ENCODE data around the gene TTC39B.
"Not testable (repeated sequence)": the region's sequence is repeated elsewhere in the genome, so short reads cannot be mapped to it uniquely, and the experiment has no call there.

The TTC39B gene
- total RNA-seq = 42.2 to 112 (median 79.7) reads per million in 9 experiments

- peaks cover 3% of the 10 kb centered on the region for H3K36me3 Mint-ChIP-seq (ENCODE audit: insufficient read depth)
- H3K27ac Mint-ChIP-seq = peak within 1 kb of the TSS; percentile 95 to 96
- DNase-seq = peak; percentile 70 to 72 (median 71)
- H3K4me3 Mint-ChIP-seq = peak within 1 kb of the TSS; percentile 98 to 99
- peaks cover 27 to 46% of the 10 kb centered on the region in 2 donors for H3K4me1 Mint-ChIP-seq (ENCODE audit: low read depth in 2 of 2)
- no peaks in the 10 kb centered on the region for H3K27me3 Mint-ChIP-seq
- H3K9me3 Mint-ChIP-seq = no peaks in the 10 kb centered on the region
- ATAC-seq (replicated peaks) = peak; percentile 87
Observed at GRCh38 chr9:15306757-15307522, at the start of gene TTC39B. TTC39B (minus strand) TSS chr9:15307216; CDS start chr9:15307125, 91 bp downstream.

- H3K9me3 Mint-ChIP-seq = no peaks in the 10 kb centered on the region
- no peak for DNase-seq
- H3K4me1 Mint-ChIP-seq (ENCODE audit: low read depth in 2 of 2) = peaks cover 3 to 4% of the 10 kb centered on the region in 2 donors
- H3K36me3 Mint-ChIP-seq (ENCODE audit: insufficient read depth) = no peaks in the 10 kb centered on the region
- H3K27me3 Mint-ChIP-seq = no peaks in the 10 kb centered on the region
- peak overlapping the region in 1 of 2 donors; percentile 32 for H3K27ac Mint-ChIP-seq
- no peak overlapping the region for H3K4me3 Mint-ChIP-seq
- ATAC-seq (replicated peaks) = no peak
Observed at GRCh38 chr9:15355669-15356068, 48.7 kb upstream of the TTC39B start.

GRCh38 chr9:15354713-15355112 is 47.7 kb upstream of the TTC39B start:
- ATAC-seq (replicated peaks) (no peak), DNase-seq (no peak)
- no peaks in the 10 kb centered on the region for H3K9me3 Mint-ChIP-seq
- H3K4me1 Mint-ChIP-seq (ENCODE audit: low read depth in 2 of 2) = peaks cover 3 to 4% of the 10 kb centered on the region in 2 donors
- H3K4me3 Mint-ChIP-seq = no peak overlapping the region
- no peaks in the 10 kb centered on the region for H3K27me3 Mint-ChIP-seq
- H3K36me3 Mint-ChIP-seq (ENCODE audit: insufficient read depth) = no peaks in the 10 kb centered on the region
- H3K27ac Mint-ChIP-seq = peak overlapping the region in 1 of 2 donors; percentile 50

GRCh38 chr9:15353892-15354291 is 46.9 kb upstream of the TTC39B start:
- Mint-ChIP-seq H3K36me3 (ENCODE audit: insufficient read depth) (no peaks in the 10 kb centered on the region), H3K9me3 (no peaks in the 10 kb centered on the region), H3K4me3 (no peak overlapping the region), H3K27ac (no peak overlapping the region), H3K27me3 (no peaks in the 10 kb centered on the region), H3K4me1 (ENCODE audit: low read depth in 2 of 2) (peaks cover 3 to 4% of the 10 kb centered on the region in 2 donors)
- DNase-seq (no peak), ATAC-seq (replicated peaks) (no peak)

- Mint-ChIP-seq H3K9me3 (no peaks in the 10 kb centered on the region), H3K27me3 (no peaks in the 10 kb centered on the region), H3K4me3 (no peak overlapping the region), H3K36me3 (ENCODE audit: insufficient read depth) (no peaks in the 10 kb centered on the region), H3K4me1 (ENCODE audit: low read depth in 2 of 2) (peaks cover 3 to 4% of the 10 kb centered on the region in 2 donors), H3K27ac (no peak overlapping the region)
- no peak for ATAC-seq (replicated peaks)
- no peak for DNase-seq
Observed at GRCh38 chr9:15352306-15352705, 45.3 kb upstream of the TTC39B start.

GRCh38 chr9:15349892-15350761 is 43.1 kb upstream of the TTC39B start:
- Mint-ChIP-seq H3K4me3 (no peak overlapping the region), H3K9me3 (no peaks in the 10 kb centered on the region), H3K27ac (no peak overlapping the region), H3K36me3 (ENCODE audit: insufficient read depth) (peaks cover 3% of the 10 kb centered on the region), H3K4me1 (ENCODE audit: low read depth in 2 of 2) (peaks cover 3 to 4% of the 10 kb centered on the region in 2 donors), H3K27me3 (no peaks in the 10 kb centered on the region)
- DNase-seq (no peak), ATAC-seq (replicated peaks) (no peak)

GRCh38 chr9:15346837-15347236 is 39.8 kb upstream of the TTC39B start:
- no peak for ATAC-seq (replicated peaks)

GRCh38 chr9:15344191-15344590 is 37.2 kb upstream of the TTC39B start:
- Mint-ChIP-seq H3K4me3 (no peak overlapping the region), H3K4me1 (ENCODE audit: low read depth in 2 of 2) (no peaks in the 10 kb centered on the region), H3K36me3 (ENCODE audit: insufficient read depth) (peaks cover 3% of the 10 kb centered on the region), H3K27me3 (peaks cover 7 to 20% of the 10 kb centered on the region in 2 donors), H3K9me3 (no peaks in the 10 kb centered on the region), H3K27ac (no peak overlapping the region)
- ATAC-seq (replicated peaks) (no peak), DNase-seq (no peak)

More at GRCh38 chr9:15346837-15347236, 39.8 kb upstream of the TTC39B start:
- Mint-ChIP-seq H3K36me3 (ENCODE audit: insufficient read depth) (peaks cover 3% of the 10 kb centered on the region), H3K4me3 (no peak overlapping the region), H3K27ac (no peak overlapping the region), H3K4me1 (ENCODE audit: low read depth in 2 of 2) (peaks cover 3 to 4% of the 10 kb centered on the region in 2 donors), H3K27me3 (peaks cover 0 to 13% of the 10 kb centered on the region in 2 donors), H3K9me3 (no peaks in the 10 kb centered on the region)
- DNase-seq = no peak

- no peaks in the 10 kb centered on the region for H3K9me3 Mint-ChIP-seq
- DNase-seq (no peak), ATAC-seq (replicated peaks) (no peak)
- H3K27ac Mint-ChIP-seq = no peak overlapping the region
- no peak overlapping the region for H3K4me3 Mint-ChIP-seq
- H3K4me1 Mint-ChIP-seq (ENCODE audit: low read depth in 2 of 2) = peaks cover 0 to 4% of the 10 kb centered on the region in 2 donors
- no peaks in the 10 kb centered on the region for H3K36me3 Mint-ChIP-seq (ENCODE audit: insufficient read depth)
- no peaks in the 10 kb centered on the region for H3K27me3 Mint-ChIP-seq
Observed at GRCh38 chr9:15333376-15333881, 26.4 kb upstream of the TTC39B start.

- no peak overlapping the region for H3K27ac Mint-ChIP-seq
- DNase-seq (no peak), ATAC-seq (replicated peaks) (no peak)
Observed at GRCh38 chr9:15332939-15333338, 25.9 kb upstream of the TTC39B start.

GRCh38 chr9:15329539-15330109 is 22.6 kb upstream of the TTC39B start:
- Mint-ChIP-seq H3K4me1 (ENCODE audit: low read depth in 2 of 2) (no peaks in the 10 kb centered on the region), H3K27ac (peak overlapping the region in 1 of 2 donors; percentile 35), H3K9me3 (no peaks in the 10 kb centered on the region), H3K36me3 (ENCODE audit: insufficient read depth) (no peaks in the 10 kb centered on the region), H3K4me3 (no peak overlapping the region), H3K27me3 (peaks cover 0 to 4% of the 10 kb centered on the region in 2 donors)
- DNase-seq = no peak
- no peak for ATAC-seq (replicated peaks)

More at GRCh38 chr9:15332939-15333338, 25.9 kb upstream of the TTC39B start:
- Mint-ChIP-seq H3K9me3 (no peaks in the 10 kb centered on the region), H3K4me3 (no peak overlapping the region), H3K4me1 (ENCODE audit: low read depth in 2 of 2) (peaks cover 0 to 4% of the 10 kb centered on the region in 2 donors), H3K27me3 (no peaks in the 10 kb centered on the region), H3K36me3 (ENCODE audit: insufficient read depth) (no peaks in the 10 kb centered on the region)

GRCh38 chr9:15328946-15329345 is 21.9 kb upstream of the TTC39B start:
- ATAC-seq (replicated peaks) (no peak), DNase-seq (no peak)
- peaks cover 0 to 4% of the 10 kb centered on the region in 2 donors for H3K27me3 Mint-ChIP-seq
- H3K36me3 Mint-ChIP-seq (ENCODE audit: insufficient read depth) = no peaks in the 10 kb centered on the region
- peaks cover 0 to 6% of the 10 kb centered on the region in 2 donors for H3K9me3 Mint-ChIP-seq
- no peak overlapping the region for H3K27ac Mint-ChIP-seq
- H3K4me3 Mint-ChIP-seq = no peak overlapping the region
- H3K4me1 Mint-ChIP-seq (ENCODE audit: low read depth in 2 of 2) = no peaks in the 10 kb centered on the region

- not testable (repeated sequence) for DNase-seq; H3K36me3 Mint-ChIP-seq (ENCODE audit: insufficient read depth); H3K4me3 Mint-ChIP-seq; H3K4me1 Mint-ChIP-seq (ENCODE audit: low read depth in 2 of 2); H3K27me3 Mint-ChIP-seq; ATAC-seq (replicated peaks); H3K9me3 Mint-ChIP-seq; H3K27ac Mint-ChIP-seq
Observed at GRCh38 chr9:15322695-15323094, 15.7 kb upstream of the TTC39B start.

Measured in effector memory CD8-positive, alpha-beta T cell (primary cell).